AG04449 (cell line): ENCODE results near the gene FLNC.

Experiments used
- CTCF ChIA-PET: fragments of 350-600 bp; formaldehyde crosslinking; extraction: SDS; loops from one replicate; lab custom pipeline; 2021; ENCODE audit warnings: antibody characterized with exemption; lab: Yijun Ruan, JAX
- POLR2A ChIA-PET: fragments of 400-600, 350-600 bp; formaldehyde crosslinking; extraction: SDS; loops from one replicate; lab custom pipeline; 2020; ENCODE audit warnings: antibody characterized with exemption, inconsistent platforms; lab: Yijun Ruan, JAX
- DNase-seq: peaks from one replicate; pipeline ENCODE4 v3.0.0-alpha.2; 2010; ENCODE audit warnings: low read depth, low spot score
- H3K4me3 ChIP-seq: 2 replicates; pipeline ENCODE4 v1.5.1; 2011; ENCODE audit warnings: low read depth, mild to moderate bottlenecking, control low read depth, low read length
- CTCF ChIP-seq: IDR thresholded peaks from one replicate; pipeline ENCODE4 v1.5.1; 2011; ENCODE audit warnings: mild to moderate bottlenecking, moderate library complexity, low read length, control low read depth, inconsistent platforms; ENCODE audit not compliant: insufficient read depth; ENCODE audit errors: missing control alignments

FLNC gene

GRCh38 chr7:128879939-128880746 is 49.9 kb downstream of the FLNC start:
- H3K4me3 ChIP-seq: no peak overlapping the region
- TF ChIP-seq CTCF: peak; percentile 85
- POLR2A ChIA-PET: no interaction called here

GRCh38 chr7:128880791-128881457 is 50.7 kb downstream of the FLNC start:
- POLR2A ChIA-PET: no interaction called here

More at GRCh38 chr7:128879939-128880746, 49.9 kb downstream of the FLNC start:
- no peak for DNase-seq
- CTCF ChIA-PET: interaction anchor here (1.0 to 10.0 kb wide), 11 partner anchors 13 to 452 kb away, joined by 3 to 203 read pairs (median 5); partner anchors contain the start of genes ATP6V1F, KCP and METTL2B

GRCh38 chr7:128881458-128882125 is 51.4 kb downstream of the FLNC start:
- H3K4me3 ChIP-seq: no peak overlapping the region
- no peak for TF ChIP-seq CTCF
- ChIA-PET CTCF (interaction anchor here (0.8 to 10.0 kb wide), 17 partner anchors 11 to 455 kb away, joined by 3 to 203 read pairs (median 5); partner anchors contain the start of genes ATP6V1F and METTL2B), POLR2A (no interaction called here)
- no peak for DNase-seq

More at GRCh38 chr7:128880791-128881457, 50.7 kb downstream of the FLNC start:
- no peak for TF ChIP-seq CTCF
- CTCF ChIA-PET: interaction anchor here (0.8 to 10.0 kb wide), 18 partner anchors 12 to 453 kb away, joined by 3 to 203 read pairs (median 5); partner anchors contain the start of genes ATP6V1F, KCP and METTL2B
- H3K4me3 ChIP-seq: no peak overlapping the region
- no peak for DNase-seq

GRCh38 chr7:128882134-128882533 is 51.9 kb downstream of the FLNC start:
- CTCF ChIA-PET: interaction anchor here (1.2 to 10.0 kb wide), 14 partner anchors 15 to 455 kb away, joined by 4 to 203 read pairs (median 12); partner anchors contain the start of genes ATP6V1F and METTL2B
- H3K4me3 ChIP-seq: no peak overlapping the region
- TF ChIP-seq CTCF: no peak
- POLR2A ChIA-PET: no interaction called here
- no peak for DNase-seq

GRCh38 chr7:128883622-128884448 is 53.6 kb downstream of the FLNC start:
- H3K4me3 ChIP-seq: no peak overlapping the region
- ChIA-PET POLR2A (interaction anchor here (1.2 kb wide), 1 partner anchor 21 kb away, joined by 6 read pairs; the partner anchor contains the start of gene ATP6V1F), CTCF (interaction anchor here (0.5 to 10.0 kb wide), 43 partner anchors 9 to 536 kb away, joined by 3 to 203 read pairs (median 4); partner anchors contain the start of genes ATP6V1F, GARIN1A and METTL2B)
- TF ChIP-seq CTCF: peak; percentile 97
- no peak for DNase-seq
